GM21717 (cell line): ENCODE results near the gene MAPKAPK5.
"Not testable (repeated sequence)": the region's sequence is repeated elsewhere in the genome, so short reads cannot be mapped to it uniquely, and the experiment has no call there.

Source experiments
- ATAC-seq: cut with Tn5 transposase; IDR thresholded peaks from one replicate; pipeline ENCODE4 v1.9.1; 2021; ENCODE audit warnings: mild to moderate bottlenecking, moderate library complexity; ENCODE audit not compliant: unreplicated experiment

Gene MAPKAPK5

DNA sequence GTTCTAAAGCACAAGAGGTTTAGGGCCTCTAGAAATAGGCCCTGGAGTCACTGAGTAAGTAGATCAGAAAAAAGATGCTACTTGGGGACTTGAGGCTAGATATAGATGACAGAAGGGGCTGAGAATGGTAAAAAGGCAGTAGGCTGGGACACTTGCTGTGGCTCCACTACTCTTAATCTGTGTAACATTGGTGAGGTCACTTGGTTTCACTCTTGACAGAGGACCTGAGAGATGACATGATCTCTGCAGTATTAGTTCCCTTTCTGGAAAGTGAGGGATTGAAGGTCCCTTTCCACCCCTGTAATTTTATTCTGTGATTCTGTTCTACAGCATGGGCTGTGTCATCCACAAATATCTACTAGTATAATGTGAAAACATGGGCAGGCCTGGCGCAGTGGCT, 39.7 kb downstream of the MAPKAPK5 start:
- no peak for ATAC-seq

DNA sequence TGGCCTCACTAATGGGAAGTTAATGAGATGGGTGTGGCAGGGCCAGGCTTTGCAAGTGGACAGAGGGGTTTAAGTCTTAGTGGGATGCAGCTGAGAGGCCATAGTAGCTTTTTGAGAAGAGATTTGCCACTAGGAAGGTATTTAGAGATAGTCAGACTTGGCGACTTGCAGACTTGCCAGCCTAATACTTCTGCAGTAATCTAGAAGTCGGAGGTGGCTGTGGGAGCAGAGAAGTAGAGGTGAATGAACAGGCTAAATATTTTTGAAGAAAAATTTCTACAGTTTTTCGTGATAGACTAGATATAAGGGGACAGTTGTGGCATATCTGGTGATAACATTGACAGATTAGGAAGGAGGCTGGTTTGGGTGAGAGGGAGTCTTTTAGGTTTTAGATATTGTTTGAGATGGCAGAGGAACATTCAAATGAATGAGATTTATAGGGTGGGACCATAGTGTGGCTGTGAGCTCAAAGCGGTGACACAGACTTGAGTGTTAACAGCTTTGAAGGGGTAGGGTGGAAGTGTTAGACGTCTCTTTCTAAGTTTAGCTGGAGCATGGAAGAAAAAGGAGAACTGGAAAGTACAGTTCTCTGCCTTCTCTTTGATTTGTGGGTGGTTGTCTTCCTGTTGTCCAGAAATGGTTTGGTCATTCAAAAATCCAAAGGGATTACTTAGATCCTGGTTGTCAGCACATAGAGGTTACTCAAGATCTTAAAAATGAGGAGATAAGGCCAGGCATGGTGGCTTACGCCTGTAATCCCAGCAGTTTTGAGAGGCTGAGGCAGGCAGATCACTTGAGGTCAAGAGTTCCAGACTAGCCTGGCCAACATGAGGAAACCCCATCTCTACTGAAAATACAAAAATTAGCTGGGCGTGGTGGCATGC, 44.9 kb downstream of the MAPKAPK5 start:
- no peak for ATAC-seq

DNA sequence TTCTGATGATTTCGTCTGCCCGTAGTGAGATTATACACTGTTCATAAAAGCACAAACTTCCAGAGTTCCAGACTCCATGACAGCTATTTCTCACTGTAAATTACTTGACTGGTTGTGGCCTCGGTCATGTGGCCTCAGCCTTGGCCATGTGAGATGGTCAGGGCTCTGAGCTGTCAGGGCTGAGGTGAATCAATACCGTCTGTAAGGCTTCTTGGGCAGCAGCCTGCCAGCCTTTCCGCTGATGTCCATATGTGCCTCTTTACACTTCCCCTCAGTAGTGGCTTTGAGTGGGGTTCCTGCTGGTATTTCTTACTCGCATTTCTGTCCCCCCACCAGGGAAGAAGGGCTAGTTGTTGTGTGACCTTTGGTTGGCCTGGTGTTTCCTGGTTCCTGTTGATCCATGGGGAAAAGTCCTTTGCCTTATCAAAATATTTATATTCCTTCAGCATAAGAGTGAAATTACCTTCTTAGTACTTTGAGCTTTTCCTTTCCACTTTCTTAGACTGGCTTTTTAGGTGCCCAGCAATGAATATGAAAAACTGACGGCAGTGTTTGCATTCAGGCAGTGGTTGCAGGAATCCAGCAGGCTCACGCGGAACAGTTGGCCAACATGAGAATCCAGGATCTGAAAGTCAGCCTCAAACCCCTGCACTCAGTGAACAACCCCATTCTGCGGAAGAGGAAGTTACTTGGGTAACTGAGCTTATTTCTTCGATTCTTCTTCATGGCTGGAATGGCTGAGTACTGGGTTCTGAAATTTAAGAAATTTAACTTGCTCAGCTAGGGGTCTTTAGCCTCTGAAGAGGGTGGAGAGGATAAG, 46.1 kb downstream of the MAPKAPK5 start:
- no peak for ATAC-seq

- no peak for ATAC-seq
Observed at GRCh38 chr12:111893287-111893686, 51.3 kb downstream of the MAPKAPK5 start.

DNA sequence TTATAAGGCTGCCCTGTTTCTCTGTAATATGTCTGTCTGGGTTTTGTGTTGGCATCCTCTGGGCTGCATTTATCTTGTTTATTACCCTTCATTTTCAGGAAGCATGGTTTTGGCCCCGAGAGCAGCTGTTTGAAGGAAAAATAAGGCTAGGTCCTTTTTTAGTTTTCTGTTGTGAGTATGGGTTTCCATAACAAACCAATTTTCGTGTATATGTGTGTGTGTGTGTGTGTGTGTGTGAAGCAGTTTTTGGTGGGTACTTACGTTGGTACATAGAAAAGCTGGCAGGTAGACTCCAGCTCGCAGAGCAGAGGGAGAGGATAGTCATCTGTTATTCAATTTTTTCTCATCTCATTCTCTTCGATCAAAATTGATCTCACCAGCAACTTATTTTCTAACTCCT, 52.5 kb downstream of the MAPKAPK5 start:
- ATAC-seq, result no peak

GRCh38 chr12:111901182-111901581, 59.2 kb downstream of the MAPKAPK5 start:
- ATAC-seq, result no peak

DNA sequence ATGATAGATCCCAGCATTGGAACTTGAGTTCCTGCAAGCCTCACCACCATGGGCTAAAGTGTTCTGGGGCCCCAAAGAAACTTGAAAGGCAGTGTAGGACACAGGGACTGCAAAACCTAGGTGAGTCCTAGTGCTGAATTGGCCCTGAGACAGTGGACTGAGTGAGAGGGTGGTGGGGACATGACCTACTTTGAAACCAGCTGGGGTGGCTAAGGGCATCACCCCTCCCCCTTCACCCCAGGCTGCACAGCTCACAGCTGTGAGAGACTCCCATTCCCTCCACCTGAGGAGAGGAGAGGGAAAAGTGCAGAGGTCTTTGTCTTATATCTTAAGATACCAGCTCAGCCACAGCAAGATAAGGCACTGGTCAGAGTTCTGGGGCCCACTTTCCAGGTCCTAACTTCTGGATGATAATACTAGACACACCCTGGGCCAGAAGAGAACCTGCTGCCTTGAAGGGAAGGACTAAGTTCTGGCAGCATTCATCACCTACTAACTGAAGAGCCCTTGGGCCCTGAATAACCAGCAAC, 62.5 kb downstream of the MAPKAPK5 start:
- no peak for ATAC-seq

DNA sequence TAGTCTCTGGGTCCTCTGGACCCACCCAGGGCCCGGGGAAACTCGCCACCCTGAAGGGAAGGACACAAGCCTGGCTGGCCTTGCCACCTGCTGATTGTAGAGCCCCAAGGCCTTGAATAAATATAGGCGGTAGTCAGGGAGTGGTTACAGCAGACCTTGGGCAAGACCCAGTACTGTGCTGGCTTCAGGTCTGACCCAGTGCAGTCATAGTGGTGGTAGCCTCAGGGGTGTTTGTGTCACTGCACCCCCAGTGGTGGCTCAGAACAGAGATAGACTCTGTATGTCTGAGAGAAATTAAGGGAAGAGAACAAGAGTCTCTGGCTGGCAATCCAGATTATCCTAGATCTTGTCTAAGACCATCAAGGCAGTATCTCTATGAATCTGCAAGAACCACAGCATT, 63.5 kb downstream of the MAPKAPK5 start:
- ATAC-seq, result no peak

GRCh38 chr12:111907740-111908139, 65.7 kb downstream of the MAPKAPK5 start:
- no peak for ATAC-seq

DNA sequence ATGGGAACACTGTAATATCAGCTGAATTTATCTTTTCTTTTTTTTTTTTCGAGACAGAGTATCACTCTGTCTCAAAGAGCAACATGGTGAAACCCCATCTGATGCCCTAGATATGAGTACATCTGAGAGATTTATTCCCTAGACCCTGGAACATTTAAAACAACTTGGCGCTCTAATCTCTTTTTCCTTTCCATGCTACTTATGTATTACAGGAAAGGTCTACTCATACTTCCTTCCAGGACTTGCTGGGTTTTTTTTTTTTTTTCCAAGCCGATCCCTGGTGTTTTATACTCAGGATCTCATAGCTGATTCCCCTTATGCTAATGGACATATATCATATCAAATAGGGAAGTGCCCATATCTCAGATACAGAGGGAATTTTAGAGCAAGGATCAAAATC, 83.1 kb downstream of the MAPKAPK5 start:
- ATAC-seq, result no peak

- ATAC-seq, result no peak
Observed at GRCh38 chr12:111926631-111927030, 84.6 kb downstream of the MAPKAPK5 start.

DNA sequence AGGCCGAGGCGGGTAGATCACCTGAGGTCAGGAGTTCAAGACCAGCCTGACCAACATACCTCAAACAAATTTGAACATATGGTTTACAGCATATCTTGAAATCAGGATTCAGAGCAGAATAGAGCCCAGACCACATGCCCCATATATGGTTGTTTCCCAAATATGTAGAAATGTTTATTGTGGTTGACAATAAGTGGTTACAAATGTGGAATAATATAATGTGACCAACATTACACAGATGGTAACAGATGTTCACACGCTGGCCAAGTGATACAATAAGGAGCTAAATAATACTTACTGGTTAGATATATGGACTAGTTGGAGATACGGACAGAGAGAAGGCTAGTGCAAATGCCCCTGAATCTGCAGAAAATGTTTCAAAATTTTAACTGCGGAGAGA, 85.3 kb downstream of the MAPKAPK5 start:
- ATAC-seq, result no peak

DNA sequence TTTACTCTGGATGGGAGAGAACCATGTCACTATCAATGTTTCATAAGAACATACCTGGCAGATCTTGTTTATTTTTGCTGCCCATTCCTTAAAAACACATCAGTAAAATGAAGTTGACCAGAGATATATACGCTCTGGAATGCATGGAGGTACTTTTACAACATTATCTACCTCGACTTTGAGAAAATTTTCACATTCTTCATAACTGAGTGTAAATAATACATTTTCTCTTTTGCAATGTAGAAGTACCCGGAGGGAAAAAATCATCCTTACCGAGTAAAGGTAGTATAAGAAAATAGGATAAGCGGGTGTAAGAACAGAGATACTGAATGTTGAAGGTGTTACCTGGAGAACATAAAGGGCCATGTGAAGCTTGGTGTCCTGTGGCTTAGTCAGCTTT, 90.2 kb downstream of the MAPKAPK5 start:
- ATAC-seq, result no peak

- ATAC-seq, result no peak
Observed at GRCh38 chr12:111936869-111937268, 94.8 kb downstream of the MAPKAPK5 start.

DNA sequence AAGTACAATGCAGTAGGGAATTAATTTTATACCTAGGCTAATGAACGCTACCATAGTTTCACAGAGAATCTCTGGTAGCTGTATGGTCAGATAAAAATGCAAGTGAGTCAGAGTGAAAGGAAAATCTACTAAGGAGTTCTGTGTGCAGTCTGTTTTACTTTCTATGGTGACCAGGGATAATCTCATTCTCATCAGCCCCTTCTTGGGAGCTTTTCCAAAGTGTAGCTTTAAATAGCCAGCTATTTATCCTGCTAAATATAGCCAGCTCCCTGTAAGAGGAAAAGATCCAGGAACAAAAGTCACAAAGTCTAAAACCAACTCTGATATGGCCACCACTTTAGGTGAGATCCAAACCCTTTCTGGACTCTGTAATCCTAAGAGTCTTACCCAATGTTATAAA, 95.4 kb downstream of the MAPKAPK5 start:
- ATAC-seq, result no peak

- no peak for ATAC-seq
Observed at GRCh38 chr12:111942557-111942956, 100.5 kb downstream of the MAPKAPK5 start.

DNA sequence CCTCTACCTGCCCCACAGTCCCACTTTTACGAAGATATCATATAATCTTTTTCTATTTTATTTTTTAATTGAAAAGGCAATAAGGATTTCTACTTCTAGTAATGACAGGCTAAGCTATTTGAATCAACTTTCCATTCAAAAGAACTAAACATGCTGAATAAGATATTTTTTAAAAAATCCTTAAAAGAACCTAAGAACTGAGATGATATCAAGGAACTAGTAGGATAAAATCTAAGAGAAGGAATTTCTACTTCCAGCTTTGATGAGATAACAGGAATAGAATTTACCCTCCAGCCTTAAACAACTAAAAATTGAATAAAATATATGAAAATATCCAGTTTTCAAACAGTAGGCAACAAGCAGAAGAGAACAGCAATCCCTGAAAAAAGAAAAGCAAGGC, 101.9 kb downstream of the MAPKAPK5 start:
- no peak for ATAC-seq

- not testable (repeated sequence) for ATAC-seq
Observed at GRCh38 chr12:111950961-111951676, 109.1 kb downstream of the MAPKAPK5 start.
